ENCODE measurements around the gene FRMD4B. TPM values are rescaled to one million over a fixed set of nuclear protein-coding genes. Genes with fewer than 3 reads are reported as not detected.

The FRMD4B gene
- total RNA-seq, 1 donor from 2014 or later, result 140 TPM

DNA sequence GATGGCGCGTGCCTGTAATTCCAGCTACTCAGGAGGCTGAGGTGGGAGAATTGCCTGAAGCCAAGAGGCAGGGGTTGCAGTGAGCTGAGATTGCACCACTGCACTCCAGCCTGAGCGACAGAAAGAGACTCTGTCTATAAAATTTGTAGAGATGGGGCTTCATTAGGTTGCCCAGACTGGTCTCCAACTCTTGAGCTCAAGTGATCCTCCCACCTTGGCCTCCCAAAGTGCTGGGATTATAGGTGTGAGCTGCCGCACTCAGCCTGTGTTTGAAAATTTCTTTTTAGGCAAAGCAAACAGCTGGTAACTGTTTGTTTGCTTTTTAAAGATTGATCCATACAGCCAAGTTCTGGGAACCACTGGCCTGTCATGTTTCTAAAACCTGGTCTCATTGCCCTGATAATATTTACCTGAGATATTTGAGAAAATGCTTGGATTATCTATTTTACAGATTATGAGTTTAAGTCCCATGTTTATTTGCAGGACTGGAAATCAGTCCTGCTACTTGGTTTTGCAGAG is 199.3 kb downstream of the FRMD4B start:
- H3K27me3 Mint-ChIP-seq (ENCODE audit: low read depth), result no peaks in the 10 kb centered on the region
- no peak for TF ChIP-seq CTCF (IDR thresholded peaks at IDR 0.05; ENCODE audit: unreplicated experiment)
- H3K27ac Mint-ChIP-seq, result no peak overlapping the region
- H3K4me3 Mint-ChIP-seq, result no peak overlapping the region
- no peaks in the 10 kb centered on the region for H3K9me3 Mint-ChIP-seq
- peaks cover 41% of the 10 kb centered on the region for H3K36me3 Mint-ChIP-seq
- no peak for DNase-seq (ENCODE audit: low spot score in 2 of 2, unreplicated experiment in 2 of 2)
- H3K4me1 Mint-ChIP-seq, result no peaks in the 10 kb centered on the region

DNA sequence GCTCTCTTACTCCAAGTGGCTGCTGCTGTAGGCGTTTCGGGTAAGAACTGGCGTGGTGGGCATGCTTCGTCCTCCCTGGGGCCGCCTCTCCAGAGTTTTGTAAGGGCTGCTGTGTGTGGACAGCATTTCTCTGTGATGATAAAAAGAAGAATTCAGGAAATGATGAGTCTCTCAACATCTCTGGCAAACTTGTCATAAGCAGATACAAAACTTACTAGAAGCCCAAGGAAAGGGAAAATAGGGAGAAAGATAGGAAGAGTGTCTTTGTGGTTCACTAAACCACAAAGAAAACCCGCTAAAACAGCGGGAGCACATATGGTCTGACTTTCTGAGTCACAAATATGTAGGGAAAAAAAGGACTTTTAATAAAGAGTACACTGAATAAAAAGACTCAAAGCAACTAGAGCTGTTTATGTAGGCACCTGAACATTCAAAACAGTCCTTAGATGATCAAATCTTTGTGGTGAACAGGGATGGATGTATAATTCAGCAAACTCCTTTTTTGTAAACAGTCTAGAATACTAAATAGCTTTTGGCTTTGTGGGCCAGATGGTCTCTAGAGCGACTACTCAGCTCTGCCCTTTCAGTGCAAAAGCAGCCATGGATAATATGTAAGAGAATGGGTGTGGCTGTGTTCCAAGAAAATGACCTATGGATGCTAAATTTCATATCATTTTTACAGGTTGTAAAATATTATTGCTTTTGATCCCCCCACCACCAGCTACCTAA is 203.1 kb downstream of the FRMD4B start:
- H3K27me3 Mint-ChIP-seq (ENCODE audit: low read depth), result no peaks in the 10 kb centered on the region
- no peak overlapping the region for H3K4me3 Mint-ChIP-seq
- H3K36me3 Mint-ChIP-seq, result peaks cover 57% of the 10 kb centered on the region
- H3K9me3 Mint-ChIP-seq, result no peaks in the 10 kb centered on the region
- no peak for DNase-seq (ENCODE audit: low spot score in 2 of 2, unreplicated experiment in 2 of 2)
- peak overlapping the region; percentile 28 for H3K27ac Mint-ChIP-seq
- peaks cover 7% of the 10 kb centered on the region for H3K4me1 Mint-ChIP-seq
- TF ChIP-seq CTCF (IDR thresholded peaks at IDR 0.05; ENCODE audit: unreplicated experiment), result no peak

GRCh38 chr3:69181592-69182211 is 204.2 kb downstream of the FRMD4B start:
- DNase-seq (ENCODE audit: low spot score in 2 of 2, unreplicated experiment in 2 of 2), result no peak
- H3K36me3 Mint-ChIP-seq, result peaks cover 56% of the 10 kb centered on the region
- peak overlapping the region; percentile 32 for H3K27ac Mint-ChIP-seq
- peaks cover 7% of the 10 kb centered on the region for H3K4me1 Mint-ChIP-seq
- H3K9me3 Mint-ChIP-seq, result no peaks in the 10 kb centered on the region
- no peak overlapping the region for H3K4me3 Mint-ChIP-seq
- no peak for TF ChIP-seq CTCF (IDR thresholded peaks at IDR 0.05; ENCODE audit: unreplicated experiment)
- H3K27me3 Mint-ChIP-seq (ENCODE audit: low read depth), result no peaks in the 10 kb centered on the region

GRCh38 chr3:69180869-69181591 is 204.9 kb downstream of the FRMD4B start:
- no peak for TF ChIP-seq CTCF (IDR thresholded peaks at IDR 0.05; ENCODE audit: unreplicated experiment)
- Mint-ChIP-seq H3K27me3 (ENCODE audit: low read depth) (no peaks in the 10 kb centered on the region), H3K36me3 (peaks cover 61% of the 10 kb centered on the region), H3K27ac (peak overlapping the region; percentile 32), H3K4me3 (no peak overlapping the region), H3K9me3 (no peaks in the 10 kb centered on the region), H3K4me1 (peaks cover 7% of the 10 kb centered on the region)
- no peak for DNase-seq (ENCODE audit: low spot score in 2 of 2, unreplicated experiment in 2 of 2)

- Mint-ChIP-seq H3K4me1 (peaks cover 12% of the 10 kb centered on the region), H3K27ac (peak overlapping the region; percentile 47), H3K27me3 (ENCODE audit: low read depth) (no peaks in the 10 kb centered on the region), H3K36me3 (peaks cover 65% of the 10 kb centered on the region), H3K9me3 (no peaks in the 10 kb centered on the region), H3K4me3 (no peak overlapping the region)
- no peak for TF ChIP-seq CTCF (IDR thresholded peaks at IDR 0.05; ENCODE audit: unreplicated experiment)
- DNase-seq (ENCODE audit: low spot score in 2 of 2, unreplicated experiment in 2 of 2), result no peak
Measured at GRCh38 chr3:69179740-69180372, 206.0 kb downstream of the FRMD4B start.

Measured in mesothelial cell of epicardium (in vitro differentiated cells).